Ovary (tissue), 3 donors: ENCODE results near the gene DMBX1.

ENCODE experiments used
- CTCF ChIP-seq, 3 donors: fragments of 450-650 bp in 2 of 3; fragments of 200-600 bp in 1 of 3; IDR thresholded peaks; one replicate each; pipeline versions ENCODE4 v1.5.1 to v1.8.0; 2016 to 2022; ENCODE audit warnings: antibody characterized with exemption in 3 of 3, mild to moderate bottlenecking in 1 of 3
- EP300 ChIP-seq: sonication (generic); formaldehyde crosslinking; IDR thresholded peaks from one replicate; pipeline ENCODE4 v1.6.1; 2017; ENCODE audit warnings: antibody characterized with exemption
- donor health status: DM: no; HTN: no; CAD: no.

- TF ChIP-seq CTCF (IDR thresholded peaks at IDR 0.05) (no peak), EP300 (no peak)
Observed at GRCh38 chr1:46512135-46512791, 22.6 kb downstream of the DMBX1 start.
